Measurements from ENCODE around the gene PRR30.

The PRR30 gene

GRCh38 chr2:27139310-27139709 is at the start of gene PRR30:
Gene PRR30 (minus strand): TSS chr2:27139410. CDS start chr2:27138329, 1,081 bp downstream.
- Histone ChIP-seq H3K4me3 (ENCODE audit: low read depth, low read length) (no peak within 1 kb of the TSS), H3K4me1 (ENCODE audit: control insufficient read depth, insufficient read depth, low read length) (no peaks in the 10 kb centered on the region), H3K9me3 (ENCODE audit: control insufficient read depth, insufficient read depth, low read depth, low read length) (no peaks in the 10 kb centered on the region), H3K36me3 (ENCODE audit: control insufficient read depth in 2 of 2, insufficient read depth in 1 of 2, low read length in 2 of 2) (no peaks in the 10 kb centered on the region), H3K27ac (ENCODE audit: extremely low read depth, low read depth, low read length) (no peak within 1 kb of the TSS)
- ChIA-PET CTCF (no interaction called here), POLR2A (no interaction called here)
- TF ChIP-seq YY2 (tag by site-specific recombination; IDR thresholded peaks at IDR 0.05) = no peak

GRCh38 chr2:27186613-27187345 is 47.6 kb upstream of the PRR30 start:
- Histone ChIP-seq H3K4me3 (ENCODE audit: low read depth, low read length) (no peak overlapping the region), H3K36me3 (ENCODE audit: control insufficient read depth in 2 of 2, insufficient read depth in 1 of 2, low read length in 2 of 2) (no peaks in the 10 kb centered on the region), H3K27ac (ENCODE audit: extremely low read depth, low read depth, low read length) (no peak overlapping the region), H3K9me3 (ENCODE audit: control insufficient read depth, insufficient read depth, low read depth, low read length) (no peaks in the 10 kb centered on the region), H3K4me1 (ENCODE audit: control insufficient read depth, insufficient read depth, low read length) (peaks cover 4% of the 10 kb centered on the region; the same call in 1 of the 2 replicates)
- ChIA-PET CTCF (interaction anchor here (0.7 to 0.9 kb wide), 2 partner anchors 15 to 17 kb away, joined by 3 to 4 read pairs; no protein-coding TSS in a partner anchor), POLR2A (no interaction called here)
- no peak for TF ChIP-seq ZFHX2 (tag by site-specific recombination; conservative IDR thresholded peaks at IDR 0.05)
- TF ChIP-seq, protein P1, sequence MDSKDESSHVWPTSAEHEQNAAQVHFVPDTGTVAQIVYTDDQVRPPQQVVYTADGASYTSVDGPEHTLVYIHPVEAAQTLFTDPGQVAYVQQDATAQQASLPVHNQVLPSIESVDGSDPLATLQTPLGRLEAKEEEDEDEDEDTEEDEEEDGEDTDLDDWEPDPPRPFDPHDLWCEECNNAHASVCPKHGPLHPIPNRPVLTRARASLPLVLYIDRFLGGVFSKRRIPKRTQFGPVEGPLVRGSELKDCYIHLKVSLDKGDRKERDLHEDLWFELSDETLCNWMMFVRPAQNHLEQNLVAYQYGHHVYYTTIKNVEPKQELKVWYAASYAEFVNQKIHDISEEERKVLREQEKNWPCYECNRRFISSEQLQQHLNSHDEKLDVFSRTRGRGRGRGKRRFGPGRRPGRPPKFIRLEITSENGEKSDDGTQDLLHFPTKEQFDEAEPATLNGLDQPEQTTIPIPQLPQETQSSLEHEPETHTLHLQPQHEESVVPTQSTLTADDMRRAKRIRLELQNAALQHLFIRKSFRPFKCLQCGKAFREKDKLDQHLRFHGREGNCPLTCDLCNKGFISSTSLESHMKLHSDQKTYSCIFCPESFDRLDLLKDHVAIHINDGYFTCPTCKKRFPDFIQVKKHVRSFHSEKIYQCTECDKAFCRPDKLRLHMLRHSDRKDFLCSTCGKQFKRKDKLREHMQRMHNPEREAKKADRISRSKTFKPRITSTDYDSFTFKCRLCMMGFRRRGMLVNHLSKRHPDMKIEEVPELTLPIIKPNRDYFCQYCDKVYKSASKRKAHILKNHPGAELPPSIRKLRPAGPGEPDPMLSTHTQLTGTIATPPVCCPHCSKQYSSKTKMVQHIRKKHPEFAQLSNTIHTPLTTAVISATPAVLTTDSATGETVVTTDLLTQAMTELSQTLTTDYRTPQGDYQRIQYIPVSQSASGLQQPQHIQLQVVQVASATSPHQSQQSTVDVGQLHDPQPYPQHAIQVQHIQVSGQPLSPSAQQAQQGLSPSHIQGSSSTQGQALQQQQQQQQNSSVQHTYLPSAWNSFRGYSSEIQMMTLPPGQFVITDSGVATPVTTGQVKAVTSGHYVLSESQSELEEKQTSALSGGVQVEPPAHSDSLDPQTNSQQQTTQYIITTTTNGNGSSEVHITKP (tag by site-specific recombination; IDR thresholded peaks at IDR 0.05) = no peak
- TF ChIP-seq ZNF560 (tag by site-specific recombination; IDR thresholded peaks at IDR 0.05; ENCODE audit: borderline replicate concordance) = no peak
- no peak for TF ChIP-seq ZNF146 (tag by site-specific recombination; IDR thresholded peaks at IDR 0.05)
- TF ChIP-seq, protein P2, sequence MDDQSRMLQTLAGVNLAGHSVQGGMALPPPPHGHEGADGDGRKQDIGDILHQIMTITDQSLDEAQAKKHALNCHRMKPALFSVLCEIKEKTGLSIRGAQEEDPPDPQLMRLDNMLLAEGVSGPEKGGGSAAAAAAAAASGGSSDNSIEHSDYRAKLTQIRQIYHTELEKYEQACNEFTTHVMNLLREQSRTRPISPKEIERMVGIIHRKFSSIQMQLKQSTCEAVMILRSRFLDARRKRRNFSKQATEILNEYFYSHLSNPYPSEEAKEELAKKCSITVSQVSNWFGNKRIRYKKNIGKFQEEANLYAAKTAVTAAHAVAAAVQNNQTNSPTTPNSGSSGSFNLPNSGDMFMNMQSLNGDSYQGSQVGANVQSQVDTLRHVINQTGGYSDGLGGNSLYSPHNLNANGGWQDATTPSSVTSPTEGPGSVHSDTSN (CRISPR knock-in tag; IDR thresholded peaks at IDR 0.05) = no peak
- TF ChIP-seq ZNF660 (tag by site-specific recombination; IDR thresholded peaks at IDR 0.05) = no peak
- no peak for TF ChIP-seq ZFP37 (tag by site-specific recombination; IDR thresholded peaks at IDR 0.05)
- TF ChIP-seq SETDB1 (IDR thresholded peaks at IDR 0.05; ENCODE audit: insufficient read length, low read length) = no peak
- TF ChIP-seq ZNF664 (tag by site-specific recombination; IDR thresholded peaks at IDR 0.05) = no peak
- TF ChIP-seq OSR2 (tag by site-specific recombination; IDR thresholded peaks at IDR 0.05) = no peak
- no peak for TF ChIP-seq ZSCAN30 (tag by site-specific recombination; IDR thresholded peaks at IDR 0.05)
- TF ChIP-seq ZNF214 (tag by site-specific recombination; IDR thresholded peaks at IDR 0.05; ENCODE audit: borderline replicate concordance) = no peak
- TF ChIP-seq, protein P3, sequence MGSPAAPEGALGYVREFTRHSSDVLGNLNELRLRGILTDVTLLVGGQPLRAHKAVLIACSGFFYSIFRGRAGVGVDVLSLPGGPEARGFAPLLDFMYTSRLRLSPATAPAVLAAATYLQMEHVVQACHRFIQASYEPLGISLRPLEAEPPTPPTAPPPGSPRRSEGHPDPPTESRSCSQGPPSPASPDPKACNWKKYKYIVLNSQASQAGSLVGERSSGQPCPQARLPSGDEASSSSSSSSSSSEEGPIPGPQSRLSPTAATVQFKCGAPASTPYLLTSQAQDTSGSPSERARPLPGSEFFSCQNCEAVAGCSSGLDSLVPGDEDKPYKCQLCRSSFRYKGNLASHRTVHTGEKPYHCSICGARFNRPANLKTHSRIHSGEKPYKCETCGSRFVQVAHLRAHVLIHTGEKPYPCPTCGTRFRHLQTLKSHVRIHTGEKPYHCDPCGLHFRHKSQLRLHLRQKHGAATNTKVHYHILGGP (tag by site-specific recombination; IDR thresholded peaks at IDR 0.05) = no peak
- TF ChIP-seq ZNF37A (tag by site-specific recombination; IDR thresholded peaks at IDR 0.05) = no peak
- TF ChIP-seq, protein P4, sequence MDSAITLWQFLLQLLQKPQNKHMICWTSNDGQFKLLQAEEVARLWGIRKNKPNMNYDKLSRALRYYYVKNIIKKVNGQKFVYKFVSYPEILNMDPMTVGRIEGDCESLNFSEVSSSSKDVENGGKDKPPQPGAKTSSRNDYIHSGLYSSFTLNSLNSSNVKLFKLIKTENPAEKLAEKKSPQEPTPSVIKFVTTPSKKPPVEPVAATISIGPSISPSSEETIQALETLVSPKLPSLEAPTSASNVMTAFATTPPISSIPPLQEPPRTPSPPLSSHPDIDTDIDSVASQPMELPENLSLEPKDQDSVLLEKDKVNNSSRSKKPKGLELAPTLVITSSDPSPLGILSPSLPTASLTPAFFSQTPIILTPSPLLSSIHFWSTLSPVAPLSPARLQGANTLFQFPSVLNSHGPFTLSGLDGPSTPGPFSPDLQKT (IDR thresholded peaks at IDR 0.05; ENCODE audit: borderline replicate concordance, low read depth, low read length) = no peak
- no peak for TF ChIP-seq ZNF24 (tag by site-specific recombination; IDR thresholded peaks at IDR 0.05)
- no peak for TF ChIP-seq ZNF624 (tag by site-specific recombination; IDR thresholded peaks at IDR 0.05)
